A673 (cell line): ENCODE data around the gene F3. TPM values are rescaled to one million over a fixed set of nuclear protein-coding genes. Genes with fewer than 3 reads are reported as not detected.
"Not testable (repeated sequence)": the region's sequence is repeated elsewhere in the genome, so short reads cannot be mapped to it uniquely, and the experiment has no call there.

Experiments used
- BruUV-seq: library from RNA; stranded (reverse); fragments of 400-500 nt; replicated peaks from 2 replicates; lab custom pipeline; 2021; lab: Mats Ljungman, UMichigan
- CTCF ChIA-PET: fragments of 300-600 bp; sonication (Branson Sonifier 250); formaldehyde crosslinking; loops from one replicate; lab custom pipeline; 2022; ENCODE audit warnings: antibody characterized with exemption; lab: Charles Lee
- POLR2A ChIA-PET: fragments of 300-600 bp; sonication (Branson Sonifier 250); formaldehyde crosslinking; loops from one replicate; lab custom pipeline; 2022; ENCODE audit warnings: antibody characterized with exemption; ENCODE audit not compliant: low non-redundant PET; lab: Charles Lee
- DNase-seq: peaks from one replicate; pipeline ENCODE4 v3.0.0-alpha.2; 2015; ENCODE audit warnings: low spot score
- H3K27ac ChIP-seq: fragments of 200-600 bp; sonication (generic); 2 replicates; pipeline ENCODE4 v1.5.1; 2016; ENCODE audit warnings: mixed run types, low read depth, mild to moderate bottlenecking, mixed read lengths, antibody characterized with exemption, low read length; ENCODE audit not compliant: poor library complexity, severe bottlenecking
- H3K27me3 ChIP-seq: fragments of 200-600 bp; sonication (generic); replicated peaks from 2 replicates; pipeline ENCODE4 v1.6.1; 2017; ENCODE audit warnings: mixed run types, low read depth, mild to moderate bottlenecking, mixed read lengths, antibody characterized with exemption, low read length; ENCODE audit not compliant: insufficient read depth, poor library complexity
- H3K36me3 ChIP-seq: fragments of 200-600 bp; sonication (generic); 2 replicates; pipeline ENCODE4 v1.6.1; 2016; ENCODE audit warnings: mixed run types, mild to moderate bottlenecking, mixed read lengths, antibody characterized with exemption, low read length; ENCODE audit not compliant: insufficient read depth, poor library complexity, severe bottlenecking
- H3K4me1 ChIP-seq: fragments of 200-600 bp; sonication (generic); 2 replicates; pipeline ENCODE4 v1.6.1; 2017; ENCODE audit warnings: mixed run types, mild to moderate bottlenecking, mixed read lengths, antibody characterized with exemption, low read length; ENCODE audit not compliant: insufficient read depth, poor library complexity, severe bottlenecking
- H3K4me3 ChIP-seq: fragments of 200-600 bp; sonication (generic); 2 replicates; pipeline ENCODE4 v1.5.1; 2016; ENCODE audit warnings: low read depth, mixed run types, mild to moderate bottlenecking, mixed read lengths, low read length; ENCODE audit not compliant: poor library complexity, severe bottlenecking
- H3K9me3 ChIP-seq: fragments of 200-600 bp; sonication (generic); 2 replicates; pipeline ENCODE4 v1.6.1; 2016; ENCODE audit warnings: mixed run types, low read depth, mild to moderate bottlenecking, mixed read lengths, antibody characterized with exemption, low read length; ENCODE audit not compliant: poor library complexity, severe bottlenecking
- EZH2 ChIP-seq: fragments of 200-600 bp; sonication (generic); IDR thresholded peaks from 2 replicates; pipeline ENCODE4 v1.6.1; 2017; ENCODE audit warnings: borderline replicate concordance, low read depth, mild to moderate bottlenecking, mixed read lengths, antibody characterized with exemption, low read length; ENCODE audit not compliant: poor library complexity, severe bottlenecking
- intact Hi-C: fragments of 100-400 bp; cut with micrococcal nuclease; formaldehyde crosslinking; loops from one replicate; pipeline ENCODE4 v1.10.0; 2022; ENCODE audit not compliant: unreplicated experiment
- total RNA-seq: library from RNA; stranded (reverse); gene quantifications from 2 replicates; pipeline ENCODE4 v1.2.3, GENCODE V29; 2021
- TF ChIP-seq, protein P1 (sequence below): fragments of 300-800, 200-600 bp; sonication (generic); conservative IDR thresholded peaks from 2 replicates; pipeline ENCODE4 v1.5.1; 2017; ENCODE audit warnings: low read depth, mild to moderate bottlenecking, antibody characterized with exemption, low read length, moderate library complexity, mixed read lengths

The F3 gene
- total RNA-seq, 1 experiment from 2014 or later = 5.6 TPM

DNA sequence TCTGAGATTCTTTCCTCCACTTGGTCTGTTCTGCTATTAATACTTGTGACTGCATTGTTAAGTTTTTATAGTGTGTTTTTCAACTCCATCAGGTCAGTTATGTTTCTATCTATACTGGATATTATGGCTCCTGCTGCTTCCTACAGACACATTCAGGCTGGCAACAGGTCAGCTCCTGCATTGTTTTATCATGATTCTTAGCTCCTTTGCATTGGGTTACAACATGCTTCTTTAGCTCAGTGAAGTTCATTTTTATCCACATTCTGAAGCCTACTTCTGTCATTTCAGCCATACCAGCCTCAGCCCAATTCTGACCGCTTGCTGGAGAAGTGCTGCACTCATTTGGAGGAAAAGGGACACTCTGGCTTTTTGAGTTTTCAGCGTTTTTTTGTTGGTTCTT, 37.3 kb upstream of the F3 start:
- ChIA-PET CTCF (no interaction called here), POLR2A (no interaction called here)
- no TSS peak for BruUV-seq
- Histone ChIP-seq H3K9me3 (no peaks in the 10 kb centered on the region), H3K4me3 (no peak overlapping the region), H3K4me1 (no peaks in the 10 kb centered on the region), H3K36me3 (no peaks in the 10 kb centered on the region), H3K27me3 (no peaks in the 10 kb centered on the region), H3K27ac (no peak overlapping the region)
- intact Hi-C loops = no loop called here
- DNase-seq = no peak
- no peak for TF ChIP-seq EZH2
- TF ChIP-seq, protein P1, sequence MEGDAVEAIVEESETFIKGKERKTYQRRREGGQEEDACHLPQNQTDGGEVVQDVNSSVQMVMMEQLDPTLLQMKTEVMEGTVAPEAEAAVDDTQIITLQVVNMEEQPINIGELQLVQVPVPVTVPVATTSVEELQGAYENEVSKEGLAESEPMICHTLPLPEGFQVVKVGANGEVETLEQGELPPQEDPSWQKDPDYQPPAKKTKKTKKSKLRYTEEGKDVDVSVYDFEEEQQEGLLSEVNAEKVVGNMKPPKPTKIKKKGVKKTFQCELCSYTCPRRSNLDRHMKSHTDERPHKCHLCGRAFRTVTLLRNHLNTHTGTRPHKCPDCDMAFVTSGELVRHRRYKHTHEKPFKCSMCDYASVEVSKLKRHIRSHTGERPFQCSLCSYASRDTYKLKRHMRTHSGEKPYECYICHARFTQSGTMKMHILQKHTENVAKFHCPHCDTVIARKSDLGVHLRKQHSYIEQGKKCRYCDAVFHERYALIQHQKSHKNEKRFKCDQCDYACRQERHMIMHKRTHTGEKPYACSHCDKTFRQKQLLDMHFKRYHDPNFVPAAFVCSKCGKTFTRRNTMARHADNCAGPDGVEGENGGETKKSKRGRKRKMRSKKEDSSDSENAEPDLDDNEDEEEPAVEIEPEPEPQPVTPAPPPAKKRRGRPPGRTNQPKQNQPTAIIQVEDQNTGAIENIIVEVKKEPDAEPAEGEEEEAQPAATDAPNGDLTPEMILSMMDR = no peak

DNA sequence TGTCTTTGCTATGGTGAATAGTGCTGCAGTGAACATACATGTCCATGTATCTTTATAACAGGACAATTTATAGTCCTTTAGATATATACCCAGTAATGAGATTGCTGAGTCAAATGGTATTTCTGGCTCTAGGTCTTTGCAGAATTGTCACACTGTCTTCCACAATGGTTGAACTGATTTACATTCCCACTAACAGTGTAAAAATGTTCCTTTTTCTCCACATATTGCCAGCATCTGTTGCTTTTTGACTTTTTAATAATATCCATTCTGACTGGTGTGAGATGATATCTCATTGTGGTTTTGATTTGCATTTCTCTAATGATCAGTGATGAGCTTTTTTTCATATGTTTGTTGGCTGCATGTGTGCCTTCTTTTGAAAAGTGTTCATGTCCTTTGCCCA, 32.4 kb upstream of the F3 start:
- H3K9me3 ChIP-seq, BruUV-seq: not testable (repeated sequence)

DNA sequence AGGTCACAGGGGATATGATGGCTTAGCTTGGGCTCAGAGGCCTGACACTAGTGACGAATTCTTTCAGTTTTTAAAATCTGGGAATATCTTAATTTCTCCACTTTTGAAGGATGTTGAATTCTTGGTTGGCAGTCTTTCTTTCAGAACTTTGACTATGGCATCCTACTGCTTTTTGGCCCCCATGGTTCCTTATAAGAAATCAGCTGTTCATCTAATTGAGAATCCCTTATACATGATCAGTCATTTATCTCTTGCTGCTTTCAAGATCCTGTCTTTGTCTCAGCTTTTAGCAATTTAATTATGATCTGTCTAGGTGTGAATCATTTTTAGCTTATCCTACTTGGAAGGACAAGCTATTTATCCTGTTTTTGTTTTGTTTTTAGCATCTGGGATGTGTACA, 31.2 kb upstream of the F3 start:
- Histone ChIP-seq H3K36me3 (no peaks in the 10 kb centered on the region), H3K4me3 (no peak overlapping the region), H3K4me1 (no peaks in the 10 kb centered on the region), H3K27me3 (no peaks in the 10 kb centered on the region), H3K27ac (no peak overlapping the region), H3K9me3 (no peaks in the 10 kb centered on the region)
- TF ChIP-seq EZH2 = no peak
- TF ChIP-seq, protein P1 = no peak
- intact Hi-C loops = no loop called here
- ChIA-PET POLR2A (no interaction called here), CTCF (no interaction called here)
- no peak for DNase-seq
- BruUV-seq = no TSS peak

More for the DNA sequence above, 32.4 kb upstream of the F3 start:
- POLR2A ChIA-PET, H3K4me3 ChIP-seq, H3K27ac ChIP-seq, CTCF ChIA-PET, H3K27me3 ChIP-seq, H3K4me1 ChIP-seq, DNase-seq, H3K36me3 ChIP-seq, intact Hi-C loops: not testable (repeated sequence)

DNA sequence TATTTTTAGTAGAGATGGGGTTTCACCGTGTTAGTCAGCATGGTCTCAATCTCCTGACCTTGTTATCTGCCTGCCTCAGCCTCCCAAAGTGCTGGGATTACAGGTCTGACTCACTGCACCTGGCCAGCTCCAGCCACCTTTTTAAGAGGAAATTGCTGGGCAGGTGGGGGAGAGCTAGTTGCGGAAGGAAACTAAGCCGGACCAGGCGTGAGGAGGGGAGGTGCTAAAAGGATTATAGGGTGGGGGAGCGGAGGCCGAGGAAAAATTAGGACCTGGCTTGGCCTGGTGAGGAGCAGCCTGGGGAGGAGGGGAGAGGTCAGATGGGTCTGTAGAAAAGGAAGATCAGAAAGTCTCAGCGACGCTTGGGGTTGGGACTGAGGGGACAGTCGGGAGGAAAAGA, 29.4 kb upstream of the F3 start:
- H3K27me3 ChIP-seq, H3K4me1 ChIP-seq, H3K36me3 ChIP-seq, H3K4me3 ChIP-seq, H3K27ac ChIP-seq, POLR2A ChIA-PET, CTCF ChIA-PET, intact Hi-C loops, BruUV-seq, H3K9me3 ChIP-seq, DNase-seq: not testable (repeated sequence)

DNA sequence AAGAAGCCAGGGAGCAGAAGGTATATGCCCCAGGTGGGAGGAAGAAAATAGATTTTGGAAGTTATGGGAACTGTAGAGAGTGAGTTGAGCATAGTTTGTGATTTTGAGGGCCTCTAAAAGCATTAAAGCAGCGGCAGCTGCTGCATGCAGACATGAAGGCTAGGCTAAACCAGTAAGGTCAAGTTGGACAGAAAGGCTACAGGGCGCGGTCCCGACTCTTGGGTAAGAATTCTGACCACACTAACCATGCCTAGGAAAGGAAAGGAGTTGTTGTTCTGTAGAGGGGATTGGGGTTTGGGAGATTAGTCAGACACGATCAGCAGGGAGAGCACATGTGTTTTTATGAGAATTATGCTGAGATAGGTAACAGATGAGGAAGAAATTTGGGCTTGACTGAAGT, 27.2 kb upstream of the F3 start:
- H3K27me3 ChIP-seq, H3K4me3 ChIP-seq, CTCF ChIA-PET, H3K4me1 ChIP-seq, intact Hi-C loops, H3K27ac ChIP-seq, H3K9me3 ChIP-seq, BruUV-seq, DNase-seq, H3K36me3 ChIP-seq, POLR2A ChIA-PET: not testable (repeated sequence)

DNA sequence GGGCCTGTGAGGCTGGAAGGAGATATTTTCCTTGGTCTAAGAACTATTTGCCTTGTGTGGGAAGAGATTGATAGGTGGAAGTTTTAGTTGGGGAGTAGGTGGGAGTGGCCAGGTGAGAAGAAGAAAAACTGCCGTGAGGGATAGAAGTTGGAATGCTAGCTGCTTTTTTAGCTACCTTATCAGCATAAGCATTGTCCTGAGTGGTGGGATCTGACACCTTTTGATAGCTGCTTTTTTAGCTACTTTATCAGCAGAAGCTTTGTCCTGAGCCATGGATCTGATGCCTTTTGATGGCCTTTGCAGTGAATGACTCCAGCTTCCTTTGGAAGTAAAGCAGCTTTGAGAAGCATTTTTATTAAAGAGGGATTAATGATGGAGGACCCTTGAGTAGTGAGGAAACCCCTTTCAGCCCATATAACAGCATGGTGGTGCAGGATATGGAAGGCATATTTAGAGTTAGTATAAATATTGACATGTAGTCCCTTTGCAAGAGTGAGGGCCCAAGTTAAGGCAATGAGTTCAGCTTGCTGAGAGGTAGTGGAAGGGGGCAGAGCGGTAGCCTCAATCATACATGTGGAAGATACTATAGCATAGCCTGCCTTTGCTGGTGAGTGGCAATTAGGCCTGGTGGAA, 26.5 kb upstream of the F3 start:
- DNase-seq, intact Hi-C loops, H3K27ac ChIP-seq, H3K4me3 ChIP-seq, H3K4me1 ChIP-seq, H3K27me3 ChIP-seq, H3K36me3 ChIP-seq, BruUV-seq, POLR2A ChIA-PET, H3K9me3 ChIP-seq, CTCF ChIA-PET: not testable (repeated sequence)
